WTC11 (cell line): ENCODE data around the gene CLIC3. TPM values are rescaled to one million over a fixed set of nuclear protein-coding genes. Genes with fewer than 3 reads are reported as not detected.

ENCODE experiments used
- ATAC-seq: fragments of 200-7000 bp; cut with Tn5 transposase; 2 replicates; pipeline ENCODE4 v1.10.0; 2021; ENCODE audit warnings: mild to moderate bottlenecking, moderate library complexity
- CTCF ChIA-PET: fragments of 300-600 bp; sonication (Branson Sonifier 250); formaldehyde crosslinking; loops from one replicate; lab custom pipeline; 2021; ENCODE audit warnings: antibody characterized with exemption; lab: Charles Lee
- POLR2A ChIA-PET: fragments of 350-600 bp; sonication (Branson Sonifier 250); formaldehyde crosslinking; loops from one replicate; lab custom pipeline; 2021; ENCODE audit warnings: antibody characterized with exemption; lab: Charles Lee
- DNase-seq: peaks from one replicate; pipeline ENCODE4 v3.0.0; 2021; ENCODE audit warnings: low spot score
- H3K27ac Mint-ChIP-seq: 2 replicates; pipeline ENCODE4 v1.8.0; 2021; ENCODE audit warnings: mixed read lengths
- H3K27me3 Mint-ChIP-seq: 2 replicates; pipeline ENCODE4 v1.8.0; 2021; ENCODE audit warnings: low read depth, mild to moderate bottlenecking, moderate library complexity, mixed read lengths
- H3K36me3 Mint-ChIP-seq: 2 replicates; pipeline ENCODE4 v1.8.0; 2021; ENCODE audit warnings: mixed read lengths
- H3K4me1 Mint-ChIP-seq: 2 replicates; pipeline ENCODE4 v1.8.0; 2022; ENCODE audit warnings: mixed read lengths
- H3K4me3 Mint-ChIP-seq: 2 replicates; pipeline ENCODE4 v1.8.0; 2021; ENCODE audit warnings: mild to moderate bottlenecking, moderate library complexity, mixed read lengths
- H3K9me3 Mint-ChIP-seq: 2 replicates; pipeline ENCODE4 v1.8.0; 2021; ENCODE audit warnings: mixed read lengths
- AFF4 ChIP-seq: sonication (generic); formaldehyde crosslinking; IDR thresholded peaks from 2 replicates; pipeline ENCODE4 v1.8.1; 2023; ENCODE audit warnings: mild to moderate bottlenecking, missing genetic modification reagents, borderline replicate concordance
- AR ChIP-seq: fragments of 250-450 bp; sonication (Bioruptor Pico); IDR thresholded peaks from 2 replicates; pipeline ENCODE4 v1.9.0; 2021; ENCODE audit warnings: mild to moderate bottlenecking
- ELF4 ChIP-seq: sonication (generic); formaldehyde crosslinking; IDR thresholded peaks from 2 replicates; pipeline ENCODE4 v1.8.1; 2022; ENCODE audit warnings: low read depth, mild to moderate bottlenecking, moderate library complexity, missing genetic modification reagents
- HMGXB4 ChIP-seq: sonication (generic); formaldehyde crosslinking; IDR thresholded peaks from 2 replicates; pipeline ENCODE4 v1.8.1; 2023; ENCODE audit warnings: mild to moderate bottlenecking, moderate library complexity, missing genetic modification reagents
- IRF1 ChIP-seq: sonication (generic); formaldehyde crosslinking; IDR thresholded peaks from 2 replicates; pipeline ENCODE4 v1.8.0; 2023; ENCODE audit warnings: missing genetic modification reagents
- JAZF1 ChIP-seq: fragments of 250-450 bp; sonication (Bioruptor Pico); IDR thresholded peaks from 2 replicates; pipeline ENCODE4 v1.9.0; 2021; ENCODE audit warnings: moderate library complexity, mild to moderate bottlenecking, inconsistent platforms
- KAT7 ChIP-seq: sonication (generic); formaldehyde crosslinking; IDR thresholded peaks from 2 replicates; pipeline ENCODE4 v1.8.1; 2023; ENCODE audit warnings: missing genetic modification reagents, mild to moderate bottlenecking, borderline replicate concordance
- MAX ChIP-seq: sonication (generic); formaldehyde crosslinking; IDR thresholded peaks from 2 replicates; pipeline ENCODE4 v1.8.0; 2022; ENCODE audit warnings: mild to moderate bottlenecking, missing genetic modification reagents
- TEAD1 ChIP-seq: sonication (generic); formaldehyde crosslinking; IDR thresholded peaks from 2 replicates; pipeline ENCODE4 v1.8.0; 2022; ENCODE audit warnings: mild to moderate bottlenecking, missing genetic modification reagents
- ZBTB43 ChIP-seq: sonication (generic); formaldehyde crosslinking; IDR thresholded peaks from 2 replicates; pipeline ENCODE4 v1.8.1; 2023; ENCODE audit warnings: mild to moderate bottlenecking, missing genetic modification reagents
- ZNF121 ChIP-seq: sonication (generic); formaldehyde crosslinking; IDR thresholded peaks from 2 replicates; pipeline ENCODE4 v1.8.0; 2023; ENCODE audit warnings: missing genetic modification reagents
- ZNF263 ChIP-seq: sonication (generic); formaldehyde crosslinking; IDR thresholded peaks from 2 replicates; pipeline ENCODE4 v1.8.1; 2022; ENCODE audit warnings: low read depth, mild to moderate bottlenecking, moderate library complexity, missing genetic modification reagents
- ZNF532 ChIP-seq: fragments of 250-450 bp; sonication (Bioruptor Pico); IDR thresholded peaks from 2 replicates; pipeline ENCODE4 v1.9.0; 2021; ENCODE audit warnings: mild to moderate bottlenecking, borderline replicate concordance
- total RNA-seq: library from RNA; stranded (reverse); gene quantifications from 3 replicates; pipeline ENCODE4 v1.2.3, GENCODE V29; 2021

Gene CLIC3
- total RNA-seq, 1 experiment from 2014 or later = 0.31 TPM

GRCh38 chr9:136994180-136994887, 2.0 kb downstream of the CLIC3 start:
- H3K4me1 Mint-ChIP-seq = peaks cover 4% of the 10 kb centered on the region; the same call in 1 of the 2 replicates
- ChIA-PET CTCF (interaction anchor here (0.7 to 4.8 kb wide), 10 partner anchors 16 to 186 kb away, joined by 3 to 53 read pairs (median 8); partner anchors contain the start of genes ABCA2 and NPDC1), POLR2A (no interaction called here)
- H3K27me3 Mint-ChIP-seq = peaks cover 21% of the 10 kb centered on the region
- no peak for DNase-seq
- H3K27ac Mint-ChIP-seq = no peak overlapping the region
- peak overlapping the region; percentile 72; the same call in 1 of the 2 replicates for H3K4me3 Mint-ChIP-seq
- TF ChIP-seq AR (CRISPR knock-in tag) (no peak), ZNF532 (CRISPR knock-in tag) (no peak), TEAD1 (no peak), KAT7 (no peak), AFF4 (CRISPR knock-in tag) (no peak), ZBTB43 (CRISPR knock-in tag) (no peak)
- no peak for ATAC-seq
- H3K9me3 Mint-ChIP-seq = peaks cover 9% of the 10 kb centered on the region
- no peaks in the 10 kb centered on the region for H3K36me3 Mint-ChIP-seq

- H3K4me3 Mint-ChIP-seq = peak overlapping the region; percentile 72
- peaks cover 4% of the 10 kb centered on the region; the same call in 1 of the 2 replicates for H3K4me1 Mint-ChIP-seq
- ChIA-PET CTCF (interaction anchor here (1.1 to 4.8 kb wide), 18 partner anchors 7 to 244 kb away, joined by 3 to 34 read pairs (median 8); partner anchors contain the start of genes AJM1, LCNL1, NPDC1 and SAPCD2), POLR2A (interaction anchor here (0.6 to 1.6 kb wide), 3 partner anchors 8 to 27 kb away, joined by 4 to 6 read pairs (median 4); no protein-coding TSS in a partner anchor)
- H3K9me3 Mint-ChIP-seq = peaks cover 9% of the 10 kb centered on the region
- peaks cover 28% of the 10 kb centered on the region for H3K27me3 Mint-ChIP-seq
- no peak overlapping the region for H3K27ac Mint-ChIP-seq
- peak; percentile 45; the same call in 1 of the 2 replicates for TF ChIP-seq ZNF263 (CRISPR knock-in tag)
- no peak for TF ChIP-seq ZNF121 (CRISPR knock-in tag)
- no peak for TF ChIP-seq HMGXB4 (CRISPR knock-in tag)
- TF ChIP-seq ELF4 (CRISPR knock-in tag) = no peak
- TF ChIP-seq JAZF1 (CRISPR knock-in tag) = no peak
- TF ChIP-seq IRF1 (CRISPR knock-in tag) = no peak
- peak; percentile 3; the same call in 1 of the 2 replicates for TF ChIP-seq MAX
- ATAC-seq = no peak
- DNase-seq = no peak
- H3K36me3 Mint-ChIP-seq = no peaks in the 10 kb centered on the region
Observed at GRCh38 chr9:136992819-136993369, 3.5 kb downstream of the CLIC3 start.
